SKM-1 treated with dmso at 0.1 percent for 144 hours (cell line): ENCODE measurements around the gene ERBB4.

Experiments used
- DNase-seq: peaks from one replicate; lab custom pipeline; 2025; ENCODE audit not compliant: unreplicated experiment; lab: John Stamatoyannopoulos, UW

The ERBB4 gene

GRCh38 chr2:211371465-211371864 is 1167.1 kb downstream of the ERBB4 start:
- DNase-seq: no peak

GRCh38 chr2:211368467-211368866 is 1170.1 kb downstream of the ERBB4 start:
- no peak for DNase-seq

DNA sequence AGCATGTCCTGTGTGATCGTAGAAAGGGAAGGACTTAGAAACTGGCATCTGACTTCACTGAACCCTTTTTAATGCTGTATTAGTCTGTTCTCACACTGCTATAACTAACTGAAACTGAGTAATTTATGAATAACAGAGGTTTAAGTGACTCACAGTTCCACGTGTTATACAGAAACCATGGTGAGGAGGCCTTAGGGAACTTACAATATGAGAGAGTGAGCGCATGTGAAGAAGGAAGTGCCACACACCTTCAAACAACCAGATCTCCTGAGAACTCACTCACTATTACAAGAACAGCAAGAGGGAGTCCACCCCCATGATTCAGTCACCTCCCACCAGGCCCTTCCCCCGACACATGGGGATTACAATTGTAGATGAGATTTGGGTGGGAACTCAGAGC is 1170.9 kb downstream of the ERBB4 start:
- DNase-seq: no peak

DNA sequence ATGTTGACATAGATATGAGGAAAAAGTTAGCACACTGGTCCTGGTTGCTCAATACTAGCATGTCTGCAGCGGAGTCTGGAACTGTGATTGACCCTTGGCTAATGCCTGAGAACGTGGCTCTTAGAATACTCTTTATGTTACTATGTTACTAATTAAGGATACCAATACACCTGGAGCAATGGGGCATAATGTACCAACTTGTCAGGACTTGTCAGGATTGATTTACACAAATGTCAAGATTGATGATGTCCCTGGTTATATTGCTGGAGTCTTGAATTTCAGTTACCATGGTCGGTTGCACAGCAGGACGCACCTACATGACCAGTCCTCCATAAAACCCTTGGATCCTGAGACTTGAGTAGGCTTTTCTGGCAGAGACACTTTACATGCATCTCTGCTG is 1171.3 kb downstream of the ERBB4 start:
- DNase-seq: no peak

- DNase-seq: no peak
Observed at GRCh38 chr2:211364911-211365310, 1173.7 kb downstream of the ERBB4 start.

GRCh38 chr2:211361383-211361782 is 1177.2 kb downstream of the ERBB4 start:
- DNase-seq: no peak

DNA sequence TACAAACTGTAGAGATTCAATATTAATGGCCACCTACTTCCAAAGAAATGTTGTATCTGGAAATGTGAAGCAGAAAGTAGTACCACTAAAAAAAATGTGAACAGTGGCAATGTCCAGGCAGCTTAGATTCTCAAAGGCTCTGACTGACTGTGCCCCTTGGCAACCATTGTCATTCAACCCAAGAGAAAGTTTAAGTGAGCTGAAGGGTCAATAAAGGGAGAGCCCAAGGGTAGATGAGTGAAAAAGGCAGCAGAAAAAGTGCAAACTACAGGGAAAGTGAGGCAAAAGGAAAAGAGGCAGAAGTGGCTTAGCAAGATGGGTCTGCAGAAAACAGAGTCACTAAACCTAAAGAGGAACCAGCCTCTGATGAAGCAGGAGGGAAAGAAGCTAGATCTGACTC is 1179.3 kb downstream of the ERBB4 start:
- DNase-seq: no peak

- no peak for DNase-seq
Observed at GRCh38 chr2:211358504-211358903, 1180.1 kb downstream of the ERBB4 start.

DNA sequence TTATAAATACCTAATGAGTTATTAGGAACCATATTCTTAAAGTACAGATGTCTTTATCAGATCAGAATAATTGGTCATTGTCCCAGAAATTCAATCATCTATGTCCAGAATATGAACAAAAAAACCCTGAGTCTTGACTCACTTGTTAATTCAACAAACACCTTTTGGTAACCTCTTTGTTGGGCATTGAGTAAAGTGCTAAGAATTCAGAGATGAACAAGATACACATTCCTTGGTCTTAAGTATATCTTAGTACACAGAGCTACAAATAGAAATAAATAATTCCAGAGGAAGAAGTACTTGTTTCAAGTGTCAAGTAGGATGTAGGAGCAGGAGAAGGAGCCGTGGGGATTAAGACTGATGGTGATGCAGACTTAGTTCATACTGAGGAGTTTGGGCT is 1184.1 kb downstream of the ERBB4 start:
- no peak for DNase-seq

- DNase-seq: no peak
Observed at GRCh38 chr2:211351987-211352386, 1186.6 kb downstream of the ERBB4 start.

- DNase-seq: no peak
Observed at GRCh38 chr2:211349031-211349430, 1189.6 kb downstream of the ERBB4 start.

DNA sequence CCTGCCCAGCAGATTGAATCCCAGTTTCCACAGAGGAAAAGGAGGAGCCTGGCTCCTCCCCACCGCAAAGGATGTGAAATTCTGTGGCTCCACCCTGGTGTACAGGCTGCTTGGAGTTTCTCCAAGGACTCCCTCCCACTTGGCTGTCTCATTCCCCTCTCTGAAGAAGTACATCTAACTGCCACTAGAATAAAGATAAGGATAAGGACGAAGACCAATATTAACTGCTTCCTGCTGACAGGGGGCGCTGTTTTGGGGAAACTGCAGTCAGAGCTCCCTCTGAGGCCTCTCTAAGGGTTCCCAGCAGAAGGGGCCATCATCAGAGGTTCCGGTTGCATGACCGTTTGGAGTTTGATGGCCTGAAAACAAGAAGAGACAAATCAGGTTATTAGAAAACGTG is 1191.3 kb downstream of the ERBB4 start:
- no peak for DNase-seq

DNA sequence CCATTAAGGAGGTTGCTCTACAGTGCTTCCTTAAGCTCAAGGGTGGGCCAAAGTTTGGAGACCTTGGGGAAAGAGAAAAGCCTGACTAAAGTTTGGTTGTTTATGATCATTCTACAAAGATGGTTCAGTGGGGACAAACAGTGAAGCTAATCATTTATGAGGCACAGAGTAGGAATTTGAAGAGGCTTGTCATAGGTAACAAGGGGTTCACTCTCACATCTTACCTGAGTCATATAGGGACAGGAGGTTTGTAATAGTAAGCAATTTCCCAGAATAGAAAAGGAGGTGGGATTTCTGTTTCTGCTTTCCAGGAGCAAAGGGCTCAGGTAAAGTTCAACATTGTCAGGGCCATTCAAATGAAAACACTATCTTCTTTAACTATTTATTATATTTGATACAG is 1194.3 kb downstream of the ERBB4 start:
- no peak for DNase-seq

DNA sequence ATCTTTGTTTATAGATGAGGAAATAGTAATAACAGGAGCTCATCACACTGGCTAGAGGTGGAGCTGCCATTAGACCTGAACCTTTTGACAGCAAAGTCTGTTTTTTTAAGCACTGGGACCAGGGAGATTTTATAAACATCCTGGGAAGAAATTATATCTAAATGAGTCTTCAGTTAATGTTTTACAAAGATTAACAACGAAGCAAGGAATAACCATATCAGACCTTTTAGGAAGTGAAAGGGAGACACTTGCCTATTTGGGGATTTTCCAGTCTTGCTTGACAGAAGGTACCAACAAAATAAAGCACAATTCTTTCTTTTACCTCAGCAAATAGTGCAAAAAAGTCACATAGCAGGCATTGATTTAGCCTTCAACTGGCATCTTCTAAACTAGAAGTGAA is 1205.2 kb downstream of the ERBB4 start:
- DNase-seq: no peak

DNA sequence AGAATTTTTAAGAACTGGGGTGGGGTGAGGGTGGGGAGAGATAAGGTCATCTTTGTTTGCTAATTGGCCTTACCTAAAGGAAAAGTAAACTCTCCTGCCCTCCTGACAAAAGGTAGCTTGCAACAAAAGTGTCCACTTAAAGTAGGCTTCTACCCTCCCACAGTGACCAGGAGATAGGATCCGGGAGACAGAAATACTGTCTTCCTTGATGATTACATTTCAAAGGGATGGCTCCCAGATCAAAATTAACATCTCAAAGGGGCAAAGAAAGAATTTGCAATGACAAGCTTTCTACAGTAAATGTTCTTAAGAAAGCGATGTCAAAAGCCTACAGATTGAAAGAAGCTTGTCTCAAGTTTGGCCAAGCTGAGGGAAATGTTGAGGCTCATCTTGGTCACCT is 1206.9 kb downstream of the ERBB4 start:
- no peak for DNase-seq

GRCh38 chr2:211329882-211330281 is 1208.7 kb downstream of the ERBB4 start:
- no peak for DNase-seq

GRCh38 chr2:211329421-211329820 is 1209.2 kb downstream of the ERBB4 start:
- DNase-seq: no peak

DNA sequence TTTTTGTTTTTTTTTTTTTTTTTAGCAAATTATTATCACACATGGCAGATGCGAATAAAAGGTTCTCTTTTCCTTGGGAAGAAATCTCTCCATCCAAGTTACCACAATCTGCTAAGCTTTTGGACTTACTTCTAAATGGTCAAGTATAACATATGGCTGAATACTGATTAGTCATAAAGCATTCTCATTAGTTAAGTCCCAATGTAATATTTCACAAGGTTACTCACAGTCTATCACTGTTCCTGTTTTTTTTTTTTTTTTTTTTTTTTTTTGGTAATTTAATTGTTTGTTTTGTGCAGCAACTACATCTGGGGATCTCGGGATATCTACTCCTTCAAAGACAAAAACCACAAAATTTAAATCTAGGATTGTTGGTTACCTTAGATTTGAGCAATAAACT is 1210.5 kb downstream of the ERBB4 start:
- DNase-seq: no peak
